HG03469 (cell line): ENCODE measurements around the gene RNF123.
"Not testable (repeated sequence)": the region's sequence is repeated elsewhere in the genome, so short reads cannot be mapped to it uniquely, and the experiment has no call there.

Experiments used
- ATAC-seq: cut with Tn5 transposase; IDR thresholded peaks from one replicate; pipeline ENCODE4 v1.9.1; 2021; ENCODE audit warnings: mild to moderate bottlenecking, moderate library complexity, moderate number of reproducible peaks; ENCODE audit not compliant: unreplicated experiment

Gene RNF123

GRCh38 chr3:49734752-49735151 lies 45.4 kb downstream of the RNF123 start:
- no peak for ATAC-seq

GRCh38 chr3:49738067-49738713 lies 48.8 kb downstream of the RNF123 start:
- ATAC-seq = no peak

- ATAC-seq = no peak
Observed at GRCh38 chr3:49740427-49740826, 51.1 kb downstream of the RNF123 start.

GRCh38 chr3:49745986-49746385 lies 56.6 kb downstream of the RNF123 start:
- no peak for ATAC-seq

GRCh38 chr3:49747792-49748480 lies 58.6 kb downstream of the RNF123 start:
- no peak for ATAC-seq

GRCh38 chr3:49748874-49749273 lies 59.5 kb downstream of the RNF123 start:
- not testable (repeated sequence) for ATAC-seq

- no peak for ATAC-seq
Observed at GRCh38 chr3:49750056-49750455, 60.7 kb downstream of the RNF123 start.

GRCh38 chr3:49751501-49751900 lies 62.1 kb downstream of the RNF123 start:
- no peak for ATAC-seq

GRCh38 chr3:49754536-49754935 lies 65.2 kb downstream of the RNF123 start:
- ATAC-seq = no peak

GRCh38 chr3:49756036-49756435 lies 66.7 kb downstream of the RNF123 start:
- ATAC-seq = no peak

- no peak for ATAC-seq
Observed at GRCh38 chr3:49757197-49757596, 67.8 kb downstream of the RNF123 start.

GRCh38 chr3:49759226-49759625 lies 69.9 kb downstream of the RNF123 start:
- no peak for ATAC-seq

GRCh38 chr3:49761661-49762060 lies 72.3 kb downstream of the RNF123 start:
- ATAC-seq = no peak

GRCh38 chr3:49763981-49764380 lies 74.6 kb downstream of the RNF123 start:
- no peak for ATAC-seq

- ATAC-seq = no peak
Observed at GRCh38 chr3:49769286-49769915, 80.0 kb downstream of the RNF123 start.

- ATAC-seq = no peak
Observed at GRCh38 chr3:49769926-49770325, 80.6 kb downstream of the RNF123 start.
